Natural killer cell (primary cell): ENCODE data around the gene GTF3C4. TPM values are rescaled to one million over a fixed set of nuclear protein-coding genes. Genes with fewer than 3 reads are reported as not detected.

Experiments used
- ATAC-seq, 3 donors: fragments of 150-1000 bp in 2 of 3; fragments of 200-7000 bp in 1 of 3; cut with Tn5 transposase; 1 replicate in 1 of 3; 2 replicates in 2 of 3; pipeline ENCODE4 v1.10.0; 2021; ENCODE audit warnings: mild to moderate bottlenecking in 2 of 3, moderate library complexity in 2 of 3
- DNase-seq, 2 donors: peaks; one replicate each; pipeline versions ENCODE4 v3.0.0 to v3.0.0-alpha.2; 2013 to 2021; ENCODE audit warnings: mixed read lengths in 1 of 2
- H3K27ac ChIP-seq: one replicate; pipeline ENCODE4 v1.5.1; 2013; ENCODE audit warnings: mild to moderate bottlenecking, low read length
- H3K27me3 ChIP-seq: one replicate; pipeline ENCODE4 v1.6.1; 2013; ENCODE audit warnings: low read length; ENCODE audit not compliant: control insufficient read depth, insufficient read depth
- H3K36me3 ChIP-seq: one replicate; pipeline ENCODE4 v1.6.1; 2013; ENCODE audit warnings: low read length; ENCODE audit not compliant: control insufficient read depth, insufficient read depth
- H3K4me1 ChIP-seq: one replicate; pipeline ENCODE4 v1.6.1; 2013; ENCODE audit warnings: low read length; ENCODE audit not compliant: control insufficient read depth, insufficient read depth
- H3K4me3 ChIP-seq: one replicate; pipeline ENCODE4 v1.5.1; 2013; ENCODE audit warnings: low read length
- H3K9me3 ChIP-seq: one replicate; pipeline ENCODE4 v1.6.1; 2013; ENCODE audit warnings: low read length; ENCODE audit not compliant: control insufficient read depth, insufficient read depth
- H3K27ac Mint-ChIP-seq, 2 donors: one replicate each; pipeline ENCODE4 v1.8.0; 2022; ENCODE audit warnings: mild to moderate bottlenecking in 2 of 2, mixed read lengths in 2 of 2, moderate library complexity in 1 of 2
- H3K27me3 Mint-ChIP-seq, 2 donors: one replicate each; pipeline ENCODE4 v1.8.0; 2022; ENCODE audit warnings: low read depth in 2 of 2, mixed read lengths in 2 of 2
- H3K36me3 Mint-ChIP-seq: one replicate; pipeline ENCODE4 v1.8.0; 2022; ENCODE audit warnings: mixed read lengths
- H3K4me1 Mint-ChIP-seq, 2 donors: one replicate each; pipeline ENCODE4 v1.8.0; 2022; ENCODE audit warnings: mixed read lengths in 2 of 2
- H3K4me3 Mint-ChIP-seq: one replicate; pipeline ENCODE4 v1.8.0; 2022; ENCODE audit warnings: mild to moderate bottlenecking, moderate library complexity, mixed read lengths
- H3K9me3 Mint-ChIP-seq, 2 donors: one replicate each; pipeline ENCODE4 v1.8.0; 2022; ENCODE audit warnings: mixed read lengths in 2 of 2
- WGBS: methylation state at CpG from one replicate; pipeline ENCODE4 v1.1.7; 2013; ENCODE audit warnings: missing lambda C conversion rate; ENCODE audit not compliant: insufficient coverage; 5-methylcytosine and 5-hydroxymethylcytosine counted together
- intact Hi-C: fragments of 100-400 bp; cut with micrococcal nuclease; formaldehyde crosslinking; loops from one replicate; pipeline ENCODE4 v1.14.2; 2022
- total RNA-seq, 4 donors: library from RNA; stranded (reverse); fragments of 120-200 nt in 1 of 4; gene quantifications; one replicate each; pipeline versions ENCODE4 v1.2.3 to v1.2.4, GENCODE V29; 2013 to 2022
- TF ChIP-seq, protein P1 (sequence below): fragments of 200-600 bp; IDR thresholded peaks from one replicate; pipeline ENCODE4 v1.8.0; 2022; ENCODE audit warnings: antibody characterized with exemption

GTF3C4 gene
- total RNA-seq, 3 donors from 2014 or later (not counting 1 experiment from before 2014, with no cell fraction given) = 11.0 to 12.7 (median 12.6) TPM

DNA sequence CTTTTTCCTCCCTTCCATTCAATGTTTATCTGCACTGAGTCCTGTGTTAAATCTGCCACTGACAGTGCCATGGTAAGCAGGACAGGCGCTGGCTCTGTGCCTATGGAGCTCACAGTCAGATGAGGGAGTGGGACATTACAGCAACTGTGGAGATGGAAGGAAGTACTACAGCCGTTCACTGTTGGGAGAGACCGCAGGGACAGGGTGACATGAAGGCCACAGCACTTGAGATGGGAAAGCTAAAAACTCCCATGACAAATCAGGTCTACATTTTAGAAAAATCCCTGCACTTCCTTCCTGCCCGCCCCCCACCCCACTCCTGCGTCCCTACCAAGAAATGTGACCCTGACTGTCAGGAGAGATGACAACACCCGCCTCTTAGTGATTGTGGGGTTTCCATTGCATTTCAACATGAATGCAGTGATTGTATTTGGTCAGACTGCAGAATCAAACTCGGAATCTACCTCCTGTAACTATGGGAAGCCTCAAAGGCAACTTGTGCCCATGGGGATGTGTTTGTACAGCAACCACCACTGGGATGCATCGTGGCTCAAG, 56.4 kb downstream of the GTF3C4 start:
- peaks cover 11 to 25% of the 10 kb centered on the region in 2 donors for H3K27me3 Mint-ChIP-seq
- TF ChIP-seq, protein P1, sequence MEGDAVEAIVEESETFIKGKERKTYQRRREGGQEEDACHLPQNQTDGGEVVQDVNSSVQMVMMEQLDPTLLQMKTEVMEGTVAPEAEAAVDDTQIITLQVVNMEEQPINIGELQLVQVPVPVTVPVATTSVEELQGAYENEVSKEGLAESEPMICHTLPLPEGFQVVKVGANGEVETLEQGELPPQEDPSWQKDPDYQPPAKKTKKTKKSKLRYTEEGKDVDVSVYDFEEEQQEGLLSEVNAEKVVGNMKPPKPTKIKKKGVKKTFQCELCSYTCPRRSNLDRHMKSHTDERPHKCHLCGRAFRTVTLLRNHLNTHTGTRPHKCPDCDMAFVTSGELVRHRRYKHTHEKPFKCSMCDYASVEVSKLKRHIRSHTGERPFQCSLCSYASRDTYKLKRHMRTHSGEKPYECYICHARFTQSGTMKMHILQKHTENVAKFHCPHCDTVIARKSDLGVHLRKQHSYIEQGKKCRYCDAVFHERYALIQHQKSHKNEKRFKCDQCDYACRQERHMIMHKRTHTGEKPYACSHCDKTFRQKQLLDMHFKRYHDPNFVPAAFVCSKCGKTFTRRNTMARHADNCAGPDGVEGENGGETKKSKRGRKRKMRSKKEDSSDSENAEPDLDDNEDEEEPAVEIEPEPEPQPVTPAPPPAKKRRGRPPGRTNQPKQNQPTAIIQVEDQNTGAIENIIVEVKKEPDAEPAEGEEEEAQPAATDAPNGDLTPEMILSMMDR = no peak
- ATAC-seq (no peak), DNase-seq (no peak)
- Histone ChIP-seq H3K9me3 (no peaks in the 10 kb centered on the region), H3K4me1 (no peaks in the 10 kb centered on the region), H3K27ac (no peak overlapping the region), H3K4me3 (no peak overlapping the region), H3K27me3 (no peaks in the 10 kb centered on the region), H3K36me3 (no peaks in the 10 kb centered on the region)
- H3K4me3 Mint-ChIP-seq = no peak overlapping the region
- intact Hi-C loops = no loop called here
- H3K27ac Mint-ChIP-seq = no peak overlapping the region
- H3K9me3 Mint-ChIP-seq = no peaks in the 10 kb centered on the region
- H3K4me1 Mint-ChIP-seq = no peaks in the 10 kb centered on the region
- H3K36me3 Mint-ChIP-seq = no peaks in the 10 kb centered on the region
- WGBS = 75% methylated on average over 6 of the region's 8 CpGs

- H3K4me3 ChIP-seq = no peak overlapping the region
- Mint-ChIP-seq H3K4me3 (no peak overlapping the region), H3K27ac (no peak overlapping the region), H3K36me3 (no peaks in the 10 kb centered on the region), H3K9me3 (no peaks in the 10 kb centered on the region), H3K27me3 (peaks cover 9 to 25% of the 10 kb centered on the region in 2 donors), H3K4me1 (no peaks in the 10 kb centered on the region)
- ATAC-seq (no peak), DNase-seq (no peak)
- no peaks in the 10 kb centered on the region for H3K4me1 ChIP-seq
- no peaks in the 10 kb centered on the region for H3K36me3 ChIP-seq
- intact Hi-C loops = no loop called here
- no peaks in the 10 kb centered on the region for H3K27me3 ChIP-seq
- 86% methylated on average over 5 of the region's 5 CpGs for WGBS
- H3K9me3 ChIP-seq = no peaks in the 10 kb centered on the region
- TF ChIP-seq, protein P1 = no peak
- H3K27ac ChIP-seq = no peak overlapping the region
Observed at GRCh38 chr9:132728071-132728470, 57.8 kb downstream of the GTF3C4 start.

DNA sequence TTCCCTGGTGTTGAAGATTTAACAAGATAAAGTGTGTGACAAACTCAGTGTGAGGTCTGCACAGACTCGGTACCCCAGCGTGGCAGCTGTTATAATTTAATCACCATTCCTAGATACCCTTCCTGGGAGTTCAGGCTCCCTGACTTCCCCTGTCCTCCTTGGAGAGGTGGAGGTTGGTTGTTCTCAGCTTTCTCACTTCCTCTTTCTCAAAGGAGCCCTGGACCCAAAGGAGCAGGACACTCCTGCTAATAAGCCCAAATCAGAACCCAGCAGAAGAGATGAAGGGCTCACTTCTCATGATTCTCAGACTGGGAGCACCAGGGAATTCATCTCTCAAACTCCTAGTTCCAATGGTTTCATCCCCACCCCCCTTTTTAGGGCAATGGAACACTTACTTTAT, 58.2 kb downstream of the GTF3C4 start:
- H3K27ac Mint-ChIP-seq = no peak overlapping the region
- no peaks in the 10 kb centered on the region for H3K27me3 ChIP-seq
- no peaks in the 10 kb centered on the region for H3K4me1 Mint-ChIP-seq
- H3K27me3 Mint-ChIP-seq = peaks cover 8 to 25% of the 10 kb centered on the region in 2 donors
- H3K4me3 Mint-ChIP-seq = no peak overlapping the region
- DNase-seq (no peak), ATAC-seq (no peak)
- WGBS = 40% methylated on average over 1 of the region's 2 CpGs
- H3K36me3 ChIP-seq = no peaks in the 10 kb centered on the region
- no peaks in the 10 kb centered on the region for H3K36me3 Mint-ChIP-seq
- H3K27ac ChIP-seq = no peak overlapping the region
- TF ChIP-seq, protein P1 = no peak
- no peaks in the 10 kb centered on the region for H3K9me3 ChIP-seq
- no peaks in the 10 kb centered on the region for H3K9me3 Mint-ChIP-seq
- intact Hi-C loops = no loop called here
- no peak overlapping the region for H3K4me3 ChIP-seq
- no peaks in the 10 kb centered on the region for H3K4me1 ChIP-seq
